MCF 10A (cell line): Measurements from ENCODE around the gene KRTAP1-3. TPM values are rescaled to one million over a fixed set of nuclear protein-coding genes. Genes with fewer than 3 reads are reported as not detected.

Source experiments
- BruUV-seq: library from RNA; stranded (reverse); fragments of 400-500 nt; replicated peaks from 2 replicates; lab custom pipeline; 2021; lab: Mats Ljungman, UMichigan
- CTCF ChIA-PET: fragments of 300-600 bp; sonication (Branson Sonifier 250); formaldehyde crosslinking; extraction: SDS; loops from one replicate; lab custom pipeline; 2021; ENCODE audit warnings: antibody characterized with exemption, inconsistent platforms; lab: Yijun Ruan, JAX
- POLR2A ChIA-PET: fragments of 300-600, 350-650 bp; sonication (Branson Sonifier 250); formaldehyde crosslinking; extraction: SDS; loops from one replicate; lab custom pipeline; 2020; ENCODE audit warnings: antibody characterized with exemption, inconsistent platforms; lab: Yijun Ruan, JAX
- DNase-seq: peaks from one replicate; pipeline ENCODE4 v3.0.0-alpha.2; 2018; ENCODE audit not compliant: unreplicated experiment
- H3K27ac Mint-ChIP-seq: one replicate; pipeline ENCODE4 v1.8.0; 2022; ENCODE audit warnings: mild to moderate bottlenecking, low read depth, mixed read lengths; ENCODE audit not compliant: unreplicated experiment
- H3K27me3 Mint-ChIP-seq: one replicate; pipeline ENCODE4 v1.8.0; 2022; ENCODE audit warnings: mixed read lengths; ENCODE audit not compliant: insufficient read depth, unreplicated experiment
- H3K36me3 Mint-ChIP-seq: one replicate; pipeline ENCODE4 v1.8.0; 2022; ENCODE audit warnings: mild to moderate bottlenecking, moderate library complexity, mixed read lengths; ENCODE audit not compliant: insufficient read depth, unreplicated experiment
- H3K4me1 Mint-ChIP-seq: one replicate; pipeline ENCODE4 v1.8.0; 2022; ENCODE audit warnings: mixed read lengths; ENCODE audit not compliant: insufficient read depth, unreplicated experiment
- H3K4me3 Mint-ChIP-seq: one replicate; pipeline ENCODE4 v1.8.0; 2022; ENCODE audit warnings: mild to moderate bottlenecking, moderate library complexity, mixed read lengths; ENCODE audit not compliant: unreplicated experiment
- H3K9me3 Mint-ChIP-seq: one replicate; pipeline ENCODE4 v1.8.0; 2022; ENCODE audit warnings: mixed read lengths; ENCODE audit not compliant: unreplicated experiment
- CTCF ChIP-seq: fragments of 200-600 bp; IDR thresholded peaks from one replicate; pipeline ENCODE4 v1.8.0; 2022; ENCODE audit warnings: antibody characterized with exemption, mild to moderate bottlenecking; ENCODE audit not compliant: unreplicated experiment
- intact Hi-C: fragments of 100-400 bp; cut with micrococcal nuclease; formaldehyde crosslinking; loops from 2 replicates; pipeline ENCODE4 v1.14.1; 2022
- total RNA-seq: library from RNA; stranded (reverse); gene quantifications from 2 replicates; pipeline ENCODE4 v1.2.3, GENCODE V29; 2022

KRTAP1-3 gene
- total RNA-seq, 1 experiment from 2014 or later = not detected

- Mint-ChIP-seq H3K27ac (no peak overlapping the region), H3K27me3 (no peaks in the 10 kb centered on the region), H3K4me1 (no peaks in the 10 kb centered on the region), H3K4me3 (no peak overlapping the region), H3K9me3 (no peaks in the 10 kb centered on the region), H3K36me3 (no peaks in the 10 kb centered on the region)
- no peak for TF ChIP-seq CTCF
- ChIA-PET POLR2A (no interaction called here), CTCF (no interaction called here)
- intact Hi-C loops = no loop called here
- no peak for DNase-seq
- no TSS peak for BruUV-seq
Measured at GRCh38 chr17:41020336-41020735, 14.3 kb downstream of the KRTAP1-3 start.

GRCh38 chr17:41019415-41019814 is 15.3 kb downstream of the KRTAP1-3 start:
- DNase-seq = no peak
- no peak for TF ChIP-seq CTCF
- no peaks in the 10 kb centered on the region for H3K4me1 Mint-ChIP-seq
- no peaks in the 10 kb centered on the region for H3K9me3 Mint-ChIP-seq
- no peak overlapping the region for H3K27ac Mint-ChIP-seq
- ChIA-PET POLR2A (no interaction called here), CTCF (interaction anchor here (0.6 to 0.8 kb wide), 2 partner anchors 113 to 203 kb away, joined by 3 read pairs; no protein-coding TSS in a partner anchor)
- intact Hi-C loops = no loop called here
- BruUV-seq = no TSS peak
- no peaks in the 10 kb centered on the region for H3K27me3 Mint-ChIP-seq
- no peaks in the 10 kb centered on the region for H3K36me3 Mint-ChIP-seq
- H3K4me3 Mint-ChIP-seq = no peak overlapping the region

- BruUV-seq = no TSS peak
- Mint-ChIP-seq H3K27ac (no peak overlapping the region), H3K4me3 (no peak overlapping the region), H3K27me3 (no peaks in the 10 kb centered on the region), H3K9me3 (no peaks in the 10 kb centered on the region), H3K36me3 (no peaks in the 10 kb centered on the region), H3K4me1 (no peaks in the 10 kb centered on the region)
- ChIA-PET POLR2A (no interaction called here), CTCF (interaction anchor here (0.8 to 0.9 kb wide), 2 partner anchors 18 to 112 kb away, joined by 3 to 4 read pairs; no protein-coding TSS in a partner anchor)
- TF ChIP-seq CTCF = no peak
- no peak for DNase-seq
- intact Hi-C loops = no loop called here
Measured at GRCh38 chr17:41018541-41018940, 16.1 kb downstream of the KRTAP1-3 start.

- H3K4me1 Mint-ChIP-seq = no peaks in the 10 kb centered on the region
- intact Hi-C loops = no loop called here
- no peak overlapping the region for H3K4me3 Mint-ChIP-seq
- POLR2A ChIA-PET = no interaction called here
- DNase-seq = no peak
- CTCF ChIA-PET = no interaction called here
- no peaks in the 10 kb centered on the region for H3K9me3 Mint-ChIP-seq
- no peak for TF ChIP-seq CTCF
- no peaks in the 10 kb centered on the region for H3K27me3 Mint-ChIP-seq
- no peaks in the 10 kb centered on the region for H3K36me3 Mint-ChIP-seq
- no peak overlapping the region for H3K27ac Mint-ChIP-seq
- no TSS peak for BruUV-seq
Measured at GRCh38 chr17:41016578-41017215, 18.0 kb downstream of the KRTAP1-3 start.
